Measurements from ENCODE around the gene LYZL6.
"Not testable (repeated sequence)": the region's sequence is repeated elsewhere in the genome, so short reads cannot be mapped to it uniquely, and the experiment has no call there.

The LYZL6 gene

DNA sequence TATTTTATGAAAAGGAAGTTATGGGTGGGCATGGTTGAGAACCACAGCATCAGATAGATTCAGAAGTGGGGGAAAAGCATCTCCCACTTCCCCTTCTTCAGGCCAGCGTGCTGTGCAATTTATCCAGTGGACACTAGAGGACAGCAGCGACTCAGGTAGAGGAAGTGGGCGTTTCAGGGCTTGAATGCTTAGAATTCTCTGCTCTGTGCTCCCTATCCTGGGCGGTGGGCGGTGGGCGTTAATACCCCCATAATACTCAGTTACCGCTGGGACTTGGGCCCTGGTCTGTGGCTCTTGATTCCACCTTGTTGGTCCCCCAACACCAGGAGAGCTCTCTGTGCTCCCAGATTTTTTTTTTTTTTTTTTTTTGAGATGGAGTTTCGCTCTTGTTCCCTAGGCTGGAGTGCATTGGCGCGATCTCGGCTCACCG, 3.7 kb upstream of the LYZL6 start:
- TF ChIP-seq, protein P1, sequence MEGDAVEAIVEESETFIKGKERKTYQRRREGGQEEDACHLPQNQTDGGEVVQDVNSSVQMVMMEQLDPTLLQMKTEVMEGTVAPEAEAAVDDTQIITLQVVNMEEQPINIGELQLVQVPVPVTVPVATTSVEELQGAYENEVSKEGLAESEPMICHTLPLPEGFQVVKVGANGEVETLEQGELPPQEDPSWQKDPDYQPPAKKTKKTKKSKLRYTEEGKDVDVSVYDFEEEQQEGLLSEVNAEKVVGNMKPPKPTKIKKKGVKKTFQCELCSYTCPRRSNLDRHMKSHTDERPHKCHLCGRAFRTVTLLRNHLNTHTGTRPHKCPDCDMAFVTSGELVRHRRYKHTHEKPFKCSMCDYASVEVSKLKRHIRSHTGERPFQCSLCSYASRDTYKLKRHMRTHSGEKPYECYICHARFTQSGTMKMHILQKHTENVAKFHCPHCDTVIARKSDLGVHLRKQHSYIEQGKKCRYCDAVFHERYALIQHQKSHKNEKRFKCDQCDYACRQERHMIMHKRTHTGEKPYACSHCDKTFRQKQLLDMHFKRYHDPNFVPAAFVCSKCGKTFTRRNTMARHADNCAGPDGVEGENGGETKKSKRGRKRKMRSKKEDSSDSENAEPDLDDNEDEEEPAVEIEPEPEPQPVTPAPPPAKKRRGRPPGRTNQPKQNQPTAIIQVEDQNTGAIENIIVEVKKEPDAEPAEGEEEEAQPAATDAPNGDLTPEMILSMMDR (IDR thresholded peaks at IDR 0.05; ENCODE audit: extremely low read depth, missing control alignments) = peak; percentile 96
- DNase-seq (ENCODE audit: low spot score) = peak; percentile 58

GRCh38 chr17:35944151-35944550, 638 bp upstream of the LYZL6 start:
- DNase-seq (ENCODE audit: low spot score) = no peak
- TF ChIP-seq, protein P1 (IDR thresholded peaks at IDR 0.05; ENCODE audit: extremely low read depth, missing control alignments) = no peak

- DNase-seq (ENCODE audit: low spot score) = no peak
- TF ChIP-seq, protein P1 (IDR thresholded peaks at IDR 0.05; ENCODE audit: extremely low read depth, missing control alignments) = no peak
Measured at GRCh38 chr17:35942588-35943186, 826 bp downstream of the LYZL6 start.

GRCh38 chr17:35938492-35938891, 5.0 kb downstream of the LYZL6 start:
- DNase-seq (ENCODE audit: low spot score) = not testable (repeated sequence)

DNA sequence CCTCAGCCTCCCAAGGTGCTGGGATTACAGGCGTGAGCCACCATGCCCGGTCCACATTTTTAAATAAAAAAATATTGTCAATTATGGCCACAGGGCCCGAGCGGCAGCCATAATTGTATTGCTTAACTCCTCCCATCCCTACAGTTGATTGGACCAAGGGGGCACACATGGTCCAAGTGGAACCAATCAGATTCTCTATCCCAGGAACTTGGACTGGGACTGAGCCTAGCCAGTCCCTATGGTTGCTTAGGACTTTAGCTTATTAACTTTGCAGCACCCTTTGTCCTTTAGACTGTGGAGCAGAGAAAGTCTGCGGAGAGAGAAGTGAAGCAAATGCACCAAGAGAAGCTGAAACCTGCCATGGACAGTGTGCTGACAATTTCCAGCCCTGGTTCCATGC, 7.5 kb downstream of the LYZL6 start:
- TF ChIP-seq, protein P1 (IDR thresholded peaks at IDR 0.05; ENCODE audit: extremely low read depth, missing control alignments) = no peak
- no peak for DNase-seq (ENCODE audit: low spot score)

- no peak for DNase-seq (ENCODE audit: low spot score)
- TF ChIP-seq, protein P1 (IDR thresholded peaks at IDR 0.05; ENCODE audit: extremely low read depth, missing control alignments) = no peak
Measured at GRCh38 chr17:35934760-35935159, 8.8 kb downstream of the LYZL6 start.

GRCh38 chr17:35932586-35932985, 10.9 kb downstream of the LYZL6 start:
- DNase-seq (ENCODE audit: low spot score) = no peak
- TF ChIP-seq, protein P1 (IDR thresholded peaks at IDR 0.05; ENCODE audit: extremely low read depth, missing control alignments) = no peak

DNA sequence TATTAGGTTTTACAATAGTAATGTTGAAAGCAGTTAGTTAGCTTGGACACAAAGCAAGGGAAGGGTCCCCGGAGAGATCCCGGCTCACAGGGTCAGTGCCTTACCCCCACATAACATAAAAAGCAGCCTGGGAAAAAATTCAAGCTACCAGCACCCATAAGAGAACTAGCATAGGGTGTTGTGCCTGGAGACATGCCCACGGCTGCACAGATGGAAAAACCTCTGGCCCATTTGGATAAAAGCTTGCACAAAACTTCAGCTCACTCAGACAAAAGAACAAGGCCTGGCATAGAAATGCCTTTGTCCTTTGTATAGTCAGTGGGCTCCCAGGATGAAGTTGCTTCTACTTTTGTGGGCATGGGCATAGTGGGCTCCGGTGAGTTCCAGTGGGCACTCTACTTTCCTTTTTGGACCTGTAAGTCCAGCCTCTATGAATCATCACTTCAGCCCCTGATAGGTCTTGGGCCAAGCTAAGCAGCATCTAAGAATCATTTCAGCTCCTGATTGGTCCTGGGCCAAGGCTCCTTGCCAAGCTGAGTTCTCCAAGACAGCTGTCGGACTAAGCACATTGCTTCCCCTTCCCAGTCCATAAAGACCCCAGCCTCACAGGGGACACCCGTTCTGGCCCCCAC, 11.6 kb downstream of the LYZL6 start:
- TF ChIP-seq, protein P1 (IDR thresholded peaks at IDR 0.05; ENCODE audit: extremely low read depth, missing control alignments) = no peak
- DNase-seq (ENCODE audit: low spot score) = no peak

Measured in GM20000 (cell line).